Peyer's patch (tissue), 4 donors: ENCODE results near the gene ACAP2.

Experiments used
- POLR2A ChIP-seq, 2 donors: fragments of 450-650 bp; IDR thresholded peaks; one replicate each; pipeline ENCODE4 v1.5.1; 2017; ENCODE audit warnings: antibody characterized with exemption in 2 of 2, mild to moderate bottlenecking in 2 of 2, moderate library complexity in 2 of 2
- TF ChIP-seq, protein P1 (sequence below), 6 experiments: fragments of 450-650 bp in 4 of 6; fragments of 200-600 bp in 2 of 6; sonication (generic) in 1 of 6; IDR thresholded peaks; one replicate each; pipeline ENCODE4 v1.5.1; 2017 to 2019; ENCODE audit warnings: antibody characterized with exemption in 6 of 6, mild to moderate bottlenecking in 3 of 6, moderate library complexity in 1 of 6

DNA sequence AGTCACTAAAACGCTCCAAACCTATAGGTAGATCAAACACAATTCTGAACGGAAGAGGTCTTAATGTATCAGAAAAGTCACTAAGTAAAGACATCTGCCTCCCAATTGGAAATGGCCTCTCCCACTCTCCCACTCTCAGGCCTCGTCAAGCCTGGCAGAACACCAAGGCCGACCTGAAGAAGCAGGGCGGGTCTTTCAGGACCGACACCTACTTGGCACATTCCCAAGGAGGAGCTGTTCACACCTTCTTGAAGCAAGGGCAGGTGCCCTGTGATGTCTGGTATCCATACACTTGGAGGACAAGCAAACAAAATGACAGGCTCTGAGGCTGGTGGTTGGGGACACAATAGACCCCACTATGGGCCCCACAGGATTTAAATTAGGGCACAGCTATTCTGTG, 201.9 kb downstream of the ACAP2 start:
- TF ChIP-seq, protein P1, sequence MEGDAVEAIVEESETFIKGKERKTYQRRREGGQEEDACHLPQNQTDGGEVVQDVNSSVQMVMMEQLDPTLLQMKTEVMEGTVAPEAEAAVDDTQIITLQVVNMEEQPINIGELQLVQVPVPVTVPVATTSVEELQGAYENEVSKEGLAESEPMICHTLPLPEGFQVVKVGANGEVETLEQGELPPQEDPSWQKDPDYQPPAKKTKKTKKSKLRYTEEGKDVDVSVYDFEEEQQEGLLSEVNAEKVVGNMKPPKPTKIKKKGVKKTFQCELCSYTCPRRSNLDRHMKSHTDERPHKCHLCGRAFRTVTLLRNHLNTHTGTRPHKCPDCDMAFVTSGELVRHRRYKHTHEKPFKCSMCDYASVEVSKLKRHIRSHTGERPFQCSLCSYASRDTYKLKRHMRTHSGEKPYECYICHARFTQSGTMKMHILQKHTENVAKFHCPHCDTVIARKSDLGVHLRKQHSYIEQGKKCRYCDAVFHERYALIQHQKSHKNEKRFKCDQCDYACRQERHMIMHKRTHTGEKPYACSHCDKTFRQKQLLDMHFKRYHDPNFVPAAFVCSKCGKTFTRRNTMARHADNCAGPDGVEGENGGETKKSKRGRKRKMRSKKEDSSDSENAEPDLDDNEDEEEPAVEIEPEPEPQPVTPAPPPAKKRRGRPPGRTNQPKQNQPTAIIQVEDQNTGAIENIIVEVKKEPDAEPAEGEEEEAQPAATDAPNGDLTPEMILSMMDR (IDR thresholded peaks at IDR 0.05) = no peak
- no peak for TF ChIP-seq POLR2A (IDR thresholded peaks at IDR 0.05)
